Endodermal cell (in vitro differentiated cells): ENCODE measurements around the gene TSNAXIP1. TPM values are rescaled to one million over a fixed set of nuclear protein-coding genes. Genes with fewer than 3 reads are reported as not detected.
A peak's percentile ranks its signal among the peaks of the same experiment; 100 is the strongest.
"Not testable (repeated sequence)": the region's sequence is repeated elsewhere in the genome, so short reads cannot be mapped to it uniquely, and the experiment has no call there.

Experiments
- DNase-seq: peaks from one replicate; pipeline ENCODE4 v3.0.0-alpha.2; 2017
- H3K27ac ChIP-seq: 2 replicates; pipeline ENCODE4 v1.5.1; 2013; ENCODE audit warnings: mild to moderate bottlenecking, low read depth, low read length, moderate library complexity
- H3K27me3 ChIP-seq: 2 replicates; pipeline ENCODE4 v1.6.1; 2013; ENCODE audit warnings: mild to moderate bottlenecking, low read length, moderate library complexity; ENCODE audit not compliant: insufficient read depth, control insufficient read depth, poor library complexity, severe bottlenecking
- H3K36me3 ChIP-seq: 2 replicates; pipeline ENCODE4 v1.7.0; 2013; ENCODE audit warnings: mild to moderate bottlenecking, low read length, moderate library complexity; ENCODE audit not compliant: control insufficient read depth, insufficient read depth
- H3K4me1 ChIP-seq: one replicate; pipeline ENCODE4 v1.7.0; 2013; ENCODE audit warnings: low read length; ENCODE audit not compliant: control insufficient read depth, insufficient read depth
- H3K4me3 ChIP-seq: 2 replicates; pipeline ENCODE4 v1.5.1; 2013; ENCODE audit warnings: mild to moderate bottlenecking, low read length, moderate library complexity
- H3K9ac ChIP-seq: 2 replicates; pipeline ENCODE4 v1.6.1; 2013; ENCODE audit warnings: mild to moderate bottlenecking, low read length, moderate library complexity; ENCODE audit not compliant: poor library complexity, severe bottlenecking; ENCODE audit errors: extremely low read depth
- H3K9me3 ChIP-seq: 2 replicates; pipeline ENCODE4 v1.6.1; 2013; ENCODE audit warnings: mild to moderate bottlenecking, low read length, moderate library complexity; ENCODE audit not compliant: control insufficient read depth
- H3K27ac Mint-ChIP-seq: 2 replicates; pipeline ENCODE4 v1.8.0; 2020; ENCODE audit warnings: mixed read lengths
- H3K27me3 Mint-ChIP-seq: 2 replicates; pipeline ENCODE4 v1.8.0; 2021; ENCODE audit warnings: mild to moderate bottlenecking, mixed read lengths; ENCODE audit not compliant: insufficient read depth
- H3K36me3 Mint-ChIP-seq: 2 replicates; pipeline ENCODE4 v1.8.0; 2020; ENCODE audit warnings: low read depth, mixed read lengths
- H3K4me1 Mint-ChIP-seq: 2 replicates; pipeline ENCODE4 v1.8.0; 2020; ENCODE audit warnings: mixed read lengths
- H3K4me3 Mint-ChIP-seq: 2 replicates; pipeline ENCODE4 v1.8.0; 2020; ENCODE audit warnings: mild to moderate bottlenecking, moderate library complexity, mixed read lengths
- H3K9me3 Mint-ChIP-seq: 2 replicates; pipeline ENCODE4 v1.8.0; 2020; ENCODE audit warnings: mild to moderate bottlenecking, mixed read lengths
- WGBS, 2 experiments: methylation state at CpG; one replicate each; pipeline versions ENCODE4 v1.1.5 to v1.1.7; 2013; ENCODE audit warnings: missing lambda C conversion rate in 2 of 2, mixed read lengths in 1 of 2; ENCODE audit not compliant: insufficient coverage in 1 of 2, insufficient read length in 1 of 2; 5-methylcytosine and 5-hydroxymethylcytosine counted together
- total RNA-seq, 2 donors: library from RNA; stranded (reverse); fragmentation: NEBNext Ultra II Directional in 1 of 2; extraction: Animal tissue kit (Norgen Biotek cat#: 25700) in 1 of 2; gene quantifications; 2 replicates in 1 of 2; 3 replicates in 1 of 2; pipeline ENCODE4 v1.2.1, GENCODE V29; 2021
- TF ChIP-seq, protein P1 (sequence below): fragments of 200-600 bp; sonication (generic); conservative IDR thresholded peaks from 2 replicates; pipeline ENCODE4 v1.5.0; 2021; ENCODE audit warnings: antibody characterized with exemption, mild to moderate bottlenecking

The TSNAXIP1 gene
- total RNA-seq, 2 donors from 2014 or later, result 2.8 to 3.2 TPM

DNA sequence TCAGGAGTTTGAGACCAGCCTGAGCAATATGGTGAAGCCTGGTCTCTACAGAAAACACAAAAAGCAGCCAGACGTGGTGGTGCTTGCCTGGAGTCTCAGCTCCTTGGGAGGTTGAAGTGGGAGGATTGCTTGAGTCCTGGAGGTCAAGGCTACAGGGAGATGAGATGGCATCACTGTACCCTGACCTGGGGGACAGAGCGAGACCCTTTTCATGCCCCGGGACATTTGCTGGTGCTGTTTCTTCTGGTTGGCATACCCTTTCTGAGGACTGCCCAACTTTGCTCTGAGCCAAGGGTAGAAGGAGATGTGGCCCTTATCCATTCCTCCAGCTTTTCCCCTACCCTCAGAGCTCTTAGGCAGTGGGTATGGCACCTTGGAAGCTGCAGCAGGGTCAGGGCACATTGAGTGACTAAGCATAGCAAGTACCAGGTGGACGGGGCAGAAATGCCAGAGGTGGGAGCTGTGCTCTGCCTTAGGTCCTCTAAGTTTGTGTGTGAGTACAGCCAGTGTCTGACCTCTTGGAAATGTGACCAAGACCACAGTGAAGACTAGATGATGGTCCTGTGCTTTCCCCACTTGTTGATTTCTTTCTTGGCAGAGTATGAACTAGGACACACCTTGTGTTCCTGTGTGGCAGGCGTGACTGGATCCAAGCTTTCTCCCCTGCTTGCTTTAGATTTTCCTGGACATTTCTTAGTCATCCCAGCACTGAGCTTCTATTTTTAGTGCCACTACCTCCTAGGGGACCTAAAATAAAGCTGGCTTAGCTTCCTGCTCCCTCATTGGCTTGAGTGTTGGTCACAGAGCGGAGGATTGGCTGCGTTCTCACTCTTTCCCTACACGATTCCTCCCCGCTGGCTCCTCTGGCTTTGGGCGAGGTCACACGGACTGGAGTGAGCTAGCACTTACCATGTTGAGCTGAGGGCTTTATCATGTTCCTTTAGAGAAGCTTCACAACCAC lies 56.2 kb downstream of the TSNAXIP1 start:
- Histone ChIP-seq H3K27me3 (no peaks in the 10 kb centered on the region), H3K27ac (no peak overlapping the region), H3K4me3 (no peak overlapping the region), H3K36me3 (peaks cover 80% of the 10 kb centered on the region), H3K9me3 (no peaks in the 10 kb centered on the region), H3K4me1 (no peaks in the 10 kb centered on the region), H3K9ac (no peak overlapping the region)
- Mint-ChIP-seq H3K4me1 (peaks cover 22% of the 10 kb centered on the region), H3K27ac (no peak overlapping the region), H3K36me3 (peaks cover 51% of the 10 kb centered on the region), H3K27me3 (no peaks in the 10 kb centered on the region), H3K4me3 (no peak overlapping the region), H3K9me3 (no peaks in the 10 kb centered on the region)
- WGBS, 2 experiments, result 92 to 94% methylated on average over 7 to 11 of the region's 11 CpGs
- DNase-seq, result no peak
- TF ChIP-seq, protein P1, sequence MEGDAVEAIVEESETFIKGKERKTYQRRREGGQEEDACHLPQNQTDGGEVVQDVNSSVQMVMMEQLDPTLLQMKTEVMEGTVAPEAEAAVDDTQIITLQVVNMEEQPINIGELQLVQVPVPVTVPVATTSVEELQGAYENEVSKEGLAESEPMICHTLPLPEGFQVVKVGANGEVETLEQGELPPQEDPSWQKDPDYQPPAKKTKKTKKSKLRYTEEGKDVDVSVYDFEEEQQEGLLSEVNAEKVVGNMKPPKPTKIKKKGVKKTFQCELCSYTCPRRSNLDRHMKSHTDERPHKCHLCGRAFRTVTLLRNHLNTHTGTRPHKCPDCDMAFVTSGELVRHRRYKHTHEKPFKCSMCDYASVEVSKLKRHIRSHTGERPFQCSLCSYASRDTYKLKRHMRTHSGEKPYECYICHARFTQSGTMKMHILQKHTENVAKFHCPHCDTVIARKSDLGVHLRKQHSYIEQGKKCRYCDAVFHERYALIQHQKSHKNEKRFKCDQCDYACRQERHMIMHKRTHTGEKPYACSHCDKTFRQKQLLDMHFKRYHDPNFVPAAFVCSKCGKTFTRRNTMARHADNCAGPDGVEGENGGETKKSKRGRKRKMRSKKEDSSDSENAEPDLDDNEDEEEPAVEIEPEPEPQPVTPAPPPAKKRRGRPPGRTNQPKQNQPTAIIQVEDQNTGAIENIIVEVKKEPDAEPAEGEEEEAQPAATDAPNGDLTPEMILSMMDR, result no peak

DNA sequence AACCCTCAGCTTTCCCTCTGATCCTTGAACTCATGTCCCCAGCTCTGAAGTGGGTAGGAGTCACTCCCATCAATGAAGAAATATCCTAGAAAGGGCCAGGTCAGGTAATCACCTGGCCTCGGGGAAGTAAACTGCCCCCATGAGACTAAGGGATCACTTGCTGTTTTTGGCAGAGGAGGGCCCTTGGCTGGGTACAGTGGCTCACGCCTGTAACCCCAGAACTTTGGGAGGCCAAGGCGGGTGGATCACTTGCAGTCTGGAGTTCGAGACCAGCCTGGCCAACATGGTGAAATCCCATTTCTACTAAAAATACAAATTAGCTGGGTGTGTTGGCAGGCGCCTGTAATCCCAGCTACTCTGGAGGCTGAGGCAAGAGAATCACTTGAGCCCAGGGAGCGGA lies 57.4 kb downstream of the TSNAXIP1 start:
- DNase-seq, H3K9me3 ChIP-seq, H3K9me3 Mint-ChIP-seq, H3K27me3 Mint-ChIP-seq, H3K4me3 Mint-ChIP-seq, H3K4me3 ChIP-seq, H3K27ac ChIP-seq, H3K9ac ChIP-seq, H3K27me3 ChIP-seq, H3K4me1 ChIP-seq, H3K27ac Mint-ChIP-seq: not testable (repeated sequence)
- 94 to 97% methylated on average over 5 to 6 of the region's 6 CpGs for WGBS, 2 experiments
- peaks cover 83% of the 10 kb centered on the region for H3K36me3 ChIP-seq
- peaks cover 47% of the 10 kb centered on the region for H3K36me3 Mint-ChIP-seq
- peaks cover 16% of the 10 kb centered on the region for H3K4me1 Mint-ChIP-seq

DNA sequence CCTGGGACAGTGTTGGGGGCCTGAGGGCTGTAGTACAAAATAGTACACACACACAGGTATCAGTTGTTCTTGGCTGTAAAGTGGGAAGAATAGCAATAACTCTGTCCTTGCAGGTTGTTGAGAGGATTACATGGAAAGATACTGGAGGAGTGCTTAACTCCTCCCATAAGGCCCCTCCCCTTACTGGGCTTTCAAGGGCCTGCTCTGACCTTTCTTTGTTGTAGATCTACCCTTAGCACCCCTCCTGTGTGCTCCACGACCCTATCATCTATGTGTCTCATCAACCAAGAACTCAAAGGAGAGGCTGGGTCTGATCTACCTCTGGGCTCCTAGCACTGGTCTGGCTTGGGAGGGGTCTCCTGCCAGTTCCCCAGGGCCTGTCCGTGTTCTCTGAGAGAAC lies 57.9 kb downstream of the TSNAXIP1 start:
- peak; percentile 63 for DNase-seq
- Histone ChIP-seq H3K4me3 (no peak overlapping the region), H3K9ac (no peak overlapping the region), H3K36me3 (peaks cover 85% of the 10 kb centered on the region), H3K27ac (no peak overlapping the region), H3K9me3 (no peaks in the 10 kb centered on the region), H3K27me3 (no peaks in the 10 kb centered on the region), H3K4me1 (no peaks in the 10 kb centered on the region)
- TF ChIP-seq, protein P1, result no peak
- peak overlapping the region; percentile 42 for H3K27ac Mint-ChIP-seq
- H3K36me3 Mint-ChIP-seq, result peaks cover 46% of the 10 kb centered on the region
- WGBS, 2 experiments, result 75 to 93% methylated on average over 2 of the region's 2 CpGs
- no peak overlapping the region for H3K4me3 Mint-ChIP-seq
- no peaks in the 10 kb centered on the region for H3K9me3 Mint-ChIP-seq
- H3K4me1 Mint-ChIP-seq, result peaks cover 16% of the 10 kb centered on the region
- no peaks in the 10 kb centered on the region for H3K27me3 Mint-ChIP-seq
